Neural progenitor cell (in vitro differentiated cells): ENCODE measurements around the gene SCGB1C2. TPM values are rescaled to one million over a fixed set of nuclear protein-coding genes. Genes with fewer than 3 reads are reported as not detected.

ENCODE experiments used
- DNase-seq: peaks from one replicate; pipeline ENCODE4 v3.0.0-alpha.2; 2016; ENCODE audit warnings: low spot score
- H2AFZ ChIP-seq: fragments of 200-600 bp; sonication (generic); replicated peaks from 2 replicates; pipeline ENCODE4 v1.6.1; 2016; ENCODE audit warnings: antibody characterized with exemption
- H3F3A ChIP-seq: fragments of 200-600 bp; sonication (generic); 2 replicates; pipeline ENCODE4 v1.6.1; 2016; ENCODE audit warnings: antibody characterized with exemption, low read depth
- H3K27ac ChIP-seq: fragments of 200-600 bp; sonication (generic); 2 replicates; pipeline ENCODE4 v1.5.1; 2016; ENCODE audit warnings: mild to moderate bottlenecking
- H3K27me3 ChIP-seq: fragments of 200-600 bp; sonication (generic); 2 replicates; pipeline ENCODE4 v1.6.1; 2016; ENCODE audit warnings: mild to moderate bottlenecking, moderate library complexity
- H3K36me3 ChIP-seq: fragments of 200-600 bp; sonication (generic); 2 replicates; pipeline ENCODE4 v1.5.1; 2016
- H3K4me1 ChIP-seq: fragments of 200-600 bp; sonication (generic); 2 replicates; pipeline ENCODE4 v1.6.1; 2016; ENCODE audit warnings: mixed run types
- H3K4me2 ChIP-seq: fragments of 200-600 bp; sonication (generic); 2 replicates; pipeline ENCODE4 v1.6.1; 2016
- H3K4me3 ChIP-seq: fragments of 200-600 bp; sonication (generic); 2 replicates; pipeline ENCODE4 v1.5.1; 2016
- H3K79me2 ChIP-seq: fragments of 200-600 bp; sonication (generic); 2 replicates; pipeline ENCODE4 v1.6.1; 2016; ENCODE audit warnings: low read depth
- H3K9ac ChIP-seq: fragments of 200-600 bp; sonication (generic); 2 replicates; pipeline ENCODE4 v1.6.1; 2016
- H3K9me3 ChIP-seq: fragments of 200-600 bp; sonication (generic); 2 replicates; pipeline ENCODE4 v1.5.1; 2016; ENCODE audit warnings: low read depth
- H4K20me1 ChIP-seq: fragments of 200-600 bp; sonication (generic); 2 replicates; pipeline ENCODE4 v1.6.1; 2016; ENCODE audit warnings: low read depth
- H3K27ac Mint-ChIP-seq: 3 replicates; pipeline ENCODE4 v1.8.0; 2021; ENCODE audit warnings: mixed read lengths
- H3K27me3 Mint-ChIP-seq: 2 replicates; pipeline ENCODE4 v1.8.0; 2022; ENCODE audit warnings: low read depth, mild to moderate bottlenecking, inconsistent platforms, moderate library complexity, mixed read lengths; ENCODE audit not compliant: insufficient read depth
- H3K36me3 Mint-ChIP-seq: 3 replicates; pipeline ENCODE4 v1.8.0; 2021; ENCODE audit warnings: mixed read lengths
- H3K4me1 Mint-ChIP-seq: 3 replicates; pipeline ENCODE4 v1.8.0; 2021; ENCODE audit warnings: mixed read lengths
- H3K4me3 Mint-ChIP-seq: 3 replicates; pipeline ENCODE4 v1.8.0; 2021; ENCODE audit warnings: mild to moderate bottlenecking, moderate library complexity, mixed read lengths
- H3K9me3 Mint-ChIP-seq: 3 replicates; pipeline ENCODE4 v1.8.0; 2020; ENCODE audit warnings: mixed read lengths
- CTCF ChIP-seq: fragments of 200-600 bp; sonication (generic); IDR thresholded peaks from 2 replicates; pipeline ENCODE4 v1.5.1; 2017; ENCODE audit warnings: antibody characterized with exemption, mild to moderate bottlenecking
- EZH2 ChIP-seq: fragments of 200-600 bp; sonication (generic); IDR thresholded peaks from 2 replicates; pipeline ENCODE4 v1.6.1; 2017; ENCODE audit warnings: antibody characterized with exemption, mild to moderate bottlenecking, moderate library complexity
- EZH2phosphoT487 ChIP-seq: fragments of 200-600 bp; sonication (generic); IDR thresholded peaks from 2 replicates; pipeline ENCODE4 v1.6.1; 2017; ENCODE audit warnings: antibody characterized with exemption
- total RNA-seq: library from RNA; depleted of rRNA; stranded (reverse); fragments of >200 nt; gene quantifications from 2 replicates; pipeline ENCODE4 v1.2.3, GENCODE V29; 2015; ENCODE audit warnings: low replicate concordance

Gene SCGB1C2
- total RNA-seq, 1 donor from 2014 or later, result not detected

- H3K4me1 Mint-ChIP-seq, result no peaks in the 10 kb centered on the region
- Histone ChIP-seq H3K27me3 (no peaks in the 10 kb centered on the region), H3K4me3 (no peak overlapping the region), H3K36me3 (no peaks in the 10 kb centered on the region), H3K79me2 (no peaks in the 10 kb centered on the region), H4K20me1 (no peaks in the 10 kb centered on the region), H2AFZ (no peak overlapping the region), H3K27ac (no peak overlapping the region), H3K4me2 (no peak overlapping the region), H3F3A (no peaks in the 10 kb centered on the region), H3K9me3 (no peaks in the 10 kb centered on the region), H3K9ac (no peak overlapping the region), H3K4me1 (no peaks in the 10 kb centered on the region)
- no peak overlapping the region for H3K27ac Mint-ChIP-seq
- H3K36me3 Mint-ChIP-seq, result no peaks in the 10 kb centered on the region
- no peaks in the 10 kb centered on the region for H3K9me3 Mint-ChIP-seq
- TF ChIP-seq EZH2phosphoT487 (no peak), EZH2 (no peak), CTCF (no peak)
- H3K27me3 Mint-ChIP-seq, result peaks cover 5% of the 10 kb centered on the region
- DNase-seq, result no peak
- H3K4me3 Mint-ChIP-seq, result no peak overlapping the region
Measured at GRCh38 chr17:156094-156621, 18.8 kb downstream of the SCGB1C2 start.

GRCh38 chr17:156946-157345 is 19.6 kb downstream of the SCGB1C2 start:
- Histone ChIP-seq H3F3A (no peaks in the 10 kb centered on the region), H3K9ac (no peak overlapping the region), H3K36me3 (no peaks in the 10 kb centered on the region), H3K4me2 (no peak overlapping the region), H3K79me2 (no peaks in the 10 kb centered on the region), H3K9me3 (no peaks in the 10 kb centered on the region), H2AFZ (no peak overlapping the region), H3K4me3 (no peak overlapping the region), H3K27me3 (no peaks in the 10 kb centered on the region), H3K27ac (no peak overlapping the region), H3K4me1 (no peaks in the 10 kb centered on the region), H4K20me1 (no peaks in the 10 kb centered on the region)
- no peak for DNase-seq
- peaks cover 5% of the 10 kb centered on the region for H3K27me3 Mint-ChIP-seq
- H3K27ac Mint-ChIP-seq, result no peak overlapping the region
- H3K4me3 Mint-ChIP-seq, result no peak overlapping the region
- no peaks in the 10 kb centered on the region for H3K9me3 Mint-ChIP-seq
- H3K4me1 Mint-ChIP-seq, result peaks cover under 1% of the 10 kb centered on the region
- no peaks in the 10 kb centered on the region for H3K36me3 Mint-ChIP-seq
- no peak for TF ChIP-seq EZH2
- no peak for TF ChIP-seq EZH2phosphoT487
- TF ChIP-seq CTCF, result no peak

GRCh38 chr17:157901-158300 is 20.5 kb downstream of the SCGB1C2 start:
- no peaks in the 10 kb centered on the region for H3K27me3 ChIP-seq
- no peak overlapping the region for H3K27ac ChIP-seq
- peak overlapping the region; percentile 57 for H3K27ac Mint-ChIP-seq
- DNase-seq, result no peak
- H3K9ac ChIP-seq, result no peak overlapping the region
- no peak overlapping the region for H2AFZ ChIP-seq
- no peak overlapping the region for H3K4me2 ChIP-seq
- no peak overlapping the region for H3K4me3 ChIP-seq
- no peaks in the 10 kb centered on the region for H3K36me3 ChIP-seq
- H3K27me3 Mint-ChIP-seq, result peaks cover 5% of the 10 kb centered on the region
- H3K4me1 ChIP-seq, result no peaks in the 10 kb centered on the region
- TF ChIP-seq EZH2 (no peak), EZH2phosphoT487 (no peak), CTCF (no peak)
- H3K4me1 Mint-ChIP-seq, result peaks cover 4% of the 10 kb centered on the region
- no peaks in the 10 kb centered on the region for H3K9me3 Mint-ChIP-seq
- H3K79me2 ChIP-seq, result no peaks in the 10 kb centered on the region
- H4K20me1 ChIP-seq, result no peaks in the 10 kb centered on the region
- H3K4me3 Mint-ChIP-seq, result no peak overlapping the region
- no peaks in the 10 kb centered on the region for H3K9me3 ChIP-seq
- no peaks in the 10 kb centered on the region for H3F3A ChIP-seq
- H3K36me3 Mint-ChIP-seq, result no peaks in the 10 kb centered on the region
